ENCODE data around the gene MYCBPAP. TPM values are rescaled to one million over a fixed set of nuclear protein-coding genes. Genes with fewer than 3 reads are reported as not detected.

Gene MYCBPAP
- total RNA-seq, 3 donors from 2014 or later, result 0.66 to 1.9 (median 1.3) TPM

- Histone ChIP-seq H3K4me1 (peaks cover 10 to 27% of the 10 kb centered on the region in 2 donors), H3K36me3 (no peaks in the 10 kb centered on the region), H3K9me3 (no peaks in the 10 kb centered on the region), H3K4me3 (no peak overlapping the region), H3K27me3 (peaks cover 0 to 4% of the 10 kb centered on the region in 2 donors), H3K27ac (no peak overlapping the region)
- no peak for DNase-seq (ENCODE audit: low spot score in 2 of 2)
- intact Hi-C loops (cut with DNase I; ENCODE audit: low total_unique reads), result no loop called here
- TF ChIP-seq POLR2A (IDR thresholded peaks at IDR 0.05) (no peak), POLR2AphosphoS5 (IDR thresholded peaks at IDR 0.05) (no peak), CTCF (IDR thresholded peaks at IDR 0.05) (no peak)
Observed at GRCh38 chr17:50536683-50537646, 28.7 kb downstream of the MYCBPAP start.

GRCh38 chr17:50537721-50538548 lies 29.7 kb downstream of the MYCBPAP start:
- Histone ChIP-seq H3K4me3 (no peak overlapping the region), H3K27me3 (no peaks in the 10 kb centered on the region), H3K4me1 (peaks cover under 1 to 22% of the 10 kb centered on the region in 2 donors), H3K9me3 (no peaks in the 10 kb centered on the region), H3K36me3 (no peaks in the 10 kb centered on the region), H3K27ac (peak overlapping the region in 1 of 2 donors; percentile 25)
- intact Hi-C loops (cut with DNase I; ENCODE audit: low total_unique reads), result no loop called here
- TF ChIP-seq POLR2AphosphoS5 (IDR thresholded peaks at IDR 0.05), result no peak
- TF ChIP-seq POLR2A (IDR thresholded peaks at IDR 0.05), result no peak
- TF ChIP-seq CTCF (IDR thresholded peaks at IDR 0.05), result no peak
- DNase-seq (ENCODE audit: low spot score in 2 of 2), result no peak

GRCh38 chr17:50538549-50539410 lies 30.5 kb downstream of the MYCBPAP start:
- H3K27ac ChIP-seq, result peak overlapping the region; percentile 18 to 80
- intact Hi-C loops (cut with DNase I; ENCODE audit: low total_unique reads), result no loop called here
- H3K4me1 ChIP-seq, result peaks cover 0 to 13% of the 10 kb centered on the region in 2 donors
- no peaks in the 10 kb centered on the region for H3K27me3 ChIP-seq
- H3K4me3 ChIP-seq, result no peak overlapping the region
- no peak for DNase-seq (ENCODE audit: low spot score in 2 of 2)
- H3K9me3 ChIP-seq, result no peaks in the 10 kb centered on the region
- TF ChIP-seq CTCF (IDR thresholded peaks at IDR 0.05) (no peak), POLR2A (IDR thresholded peaks at IDR 0.05) (no peak), POLR2AphosphoS5 (IDR thresholded peaks at IDR 0.05) (no peak)
- H3K36me3 ChIP-seq, result no peaks in the 10 kb centered on the region

- H3K36me3 ChIP-seq, result no peaks in the 10 kb centered on the region
- DNase-seq (ENCODE audit: low spot score in 2 of 2), result peak in 1 of 2 donors; percentile 72
- no peaks in the 10 kb centered on the region for H3K27me3 ChIP-seq
- TF ChIP-seq POLR2A (IDR thresholded peaks at IDR 0.05), result no peak
- no peak for TF ChIP-seq POLR2AphosphoS5 (IDR thresholded peaks at IDR 0.05)
- no peak for TF ChIP-seq CTCF (IDR thresholded peaks at IDR 0.05)
- intact Hi-C loops (cut with DNase I; ENCODE audit: low total_unique reads), result loop anchor here (10.0 kb wide), 1 partner anchor 305 kb away; no protein-coding TSS in a partner anchor
- peak overlapping the region; percentile 45 to 80 for H3K27ac ChIP-seq
- no peak overlapping the region for H3K4me3 ChIP-seq
- H3K9me3 ChIP-seq, result no peaks in the 10 kb centered on the region
- peaks cover 0 to 4% of the 10 kb centered on the region in 2 donors for H3K4me1 ChIP-seq
Observed at GRCh38 chr17:50539762-50540559, 31.7 kb downstream of the MYCBPAP start.
